GM23338 (cell line): ENCODE data around the gene GRIK4. TPM values are rescaled to one million over a fixed set of nuclear protein-coding genes. Genes with fewer than 3 reads are reported as not detected.

ENCODE experiments used
- ATAC-seq: fragments of 200-7000 bp; cut with Tn5 transposase; 3 replicates; pipeline ENCODE4 v1.9.1; 2020
- DNase-seq: peaks from one replicate; pipeline ENCODE4 v3.0.0-alpha.2; 2015; ENCODE audit warnings: low spot score
- H2AFZ ChIP-seq: fragments of 200-600 bp; sonication (generic); 2 replicates; pipeline ENCODE4 v1.8.0; 2016; ENCODE audit warnings: antibody characterized with exemption, mild to moderate bottlenecking, moderate library complexity
- H3F3A ChIP-seq: fragments of 200-600 bp; sonication (generic); replicated peaks from 2 replicates; pipeline ENCODE4 v1.8.0; 2017; ENCODE audit warnings: antibody characterized with exemption, mixed run types, low read depth
- H3K27ac ChIP-seq: fragments of 200-600 bp; sonication (generic); 2 replicates; pipeline ENCODE4 v1.6.1; 2016; ENCODE audit warnings: low read depth
- H3K27me3 ChIP-seq: fragments of 200-600 bp; sonication (generic); 2 replicates; pipeline ENCODE4 v1.8.0; 2016; ENCODE audit warnings: mild to moderate bottlenecking, mixed run types, moderate library complexity; ENCODE audit not compliant: insufficient read depth
- H3K36me3 ChIP-seq: fragments of 200-600 bp; sonication (generic); 2 replicates; pipeline ENCODE4 v1.8.0; 2016; ENCODE audit warnings: mild to moderate bottlenecking; ENCODE audit not compliant: insufficient read depth
- H3K4me1 ChIP-seq: fragments of 200-600 bp; sonication (generic); 2 replicates; pipeline ENCODE4 v1.8.0; 2016; ENCODE audit warnings: mild to moderate bottlenecking, moderate library complexity; ENCODE audit not compliant: insufficient read depth
- H3K4me2 ChIP-seq: fragments of 200-600 bp; sonication (generic); 2 replicates; pipeline ENCODE4 v1.7.1; 2017; ENCODE audit warnings: mixed run types
- H3K4me3 ChIP-seq: fragments of 200-600 bp; sonication (generic); 2 replicates; pipeline ENCODE4 v1.6.1; 2016; ENCODE audit warnings: mixed run types
- H3K79me2 ChIP-seq: fragments of 200-600 bp; sonication (generic); replicated peaks from 2 replicates; pipeline ENCODE4 v1.8.0; 2017; ENCODE audit warnings: mild to moderate bottlenecking; ENCODE audit not compliant: insufficient read depth
- H3K9me2 ChIP-seq: fragments of 200-600 bp; sonication (generic); 2 replicates; pipeline ENCODE4 v1.8.0; 2017; ENCODE audit not compliant: insufficient read depth
- H4K20me1 ChIP-seq: fragments of 200-600 bp; sonication (generic); replicated peaks from 2 replicates; pipeline ENCODE4 v1.8.0; 2017; ENCODE audit warnings: mild to moderate bottlenecking; ENCODE audit not compliant: insufficient read depth
- H3K27ac Mint-ChIP-seq: 2 replicates; pipeline ENCODE4 v1.8.0; 2020; ENCODE audit warnings: inconsistent platforms, mild to moderate bottlenecking, moderate library complexity, mixed read lengths
- H3K27me3 Mint-ChIP-seq: 3 replicates; pipeline ENCODE4 v1.8.0; 2022; ENCODE audit warnings: low read depth, mild to moderate bottlenecking, moderate library complexity, mixed read lengths, inconsistent platforms; ENCODE audit not compliant: insufficient read depth, poor library complexity
- H3K36me3 Mint-ChIP-seq: 3 replicates; pipeline ENCODE4 v1.8.0; 2021; ENCODE audit warnings: low read depth, mild to moderate bottlenecking, inconsistent platforms, moderate library complexity, mixed read lengths
- H3K4me1 Mint-ChIP-seq: 3 replicates; pipeline ENCODE4 v1.8.0; 2020; ENCODE audit warnings: mild to moderate bottlenecking, inconsistent platforms, mixed read lengths
- H3K4me3 Mint-ChIP-seq: 3 replicates; pipeline ENCODE4 v1.8.0; 2021; ENCODE audit warnings: moderate library complexity, mild to moderate bottlenecking, inconsistent platforms, mixed read lengths
- H3K9me3 Mint-ChIP-seq: 3 replicates; pipeline ENCODE4 v1.8.0; 2020; ENCODE audit warnings: moderate library complexity, mild to moderate bottlenecking, inconsistent platforms, mixed read lengths
- CREB1 ChIP-seq: fragments of 250-450 bp; sonication (Bioruptor Pico); IDR thresholded peaks from 2 replicates; pipeline ENCODE4 v1.5.0; 2020; ENCODE audit warnings: low read depth, mild to moderate bottlenecking, moderate library complexity
- EZH2 ChIP-seq: fragments of 200-600 bp; sonication (generic); IDR thresholded peaks from one replicate; pipeline ENCODE4 v1.8.0; 2017; ENCODE audit warnings: antibody characterized with exemption, mild to moderate bottlenecking, low read depth; ENCODE audit not compliant: unreplicated experiment
- EZH2phosphoT487 ChIP-seq: fragments of 200-600 bp; sonication (generic); IDR thresholded peaks from one replicate; pipeline ENCODE4 v1.8.1; 2018; ENCODE audit warnings: antibody characterized with exemption; ENCODE audit not compliant: unreplicated experiment
- NANOG ChIP-seq: IDR thresholded peaks from 2 replicates; pipeline ENCODE4 v1.6.1; 2016; ENCODE audit warnings: antibody characterized with exemption, borderline replicate concordance
- POLR2AphosphoS5 ChIP-seq: IDR thresholded peaks from 2 replicates; pipeline ENCODE4 v1.6.1; 2016; ENCODE audit warnings: antibody characterized with exemption, low read depth
- REST ChIP-seq: IDR thresholded peaks from one replicate; pipeline ENCODE4 v1.6.1; 2018; ENCODE audit warnings: antibody characterized with exemption; ENCODE audit not compliant: unreplicated experiment
- STAT1 ChIP-seq: IDR thresholded peaks from one replicate; pipeline ENCODE4 v1.6.1; 2016; ENCODE audit warnings: antibody characterized with exemption; ENCODE audit not compliant: unreplicated experiment
- ZNF114 ChIP-seq: fragments of 250-450 bp; sonication (Bioruptor Pico); IDR thresholded peaks from 2 replicates; pipeline ENCODE4 v1.5.0; 2020; ENCODE audit warnings: mild to moderate bottlenecking, moderate library complexity
- ZNF331 ChIP-seq: fragments of 250-450 bp; sonication (Bioruptor Pico); IDR thresholded peaks from 2 replicates; pipeline ENCODE4 v1.5.0; 2020; ENCODE audit warnings: low read depth, mild to moderate bottlenecking, moderate library complexity
- polyA plus RNA-seq: library from polyadenylated mRNA; unstranded; fragments of >200 nt; fragmentation: Nextera tagmentation; extraction: Ambion mirVana; gene quantifications from 2 replicates; pipeline ENCODE4 v1.2.1, GENCODE V29; 2016
- total RNA-seq: library from RNA; depleted of rRNA; stranded (reverse); fragments of >200 nt; shearing (Covaris generic); gene quantifications from 2 replicates; pipeline ENCODE4 v1.2.3, GENCODE V29; 2014
- TF ChIP-seq, protein P1 (sequence below): fragments of 250-450 bp; sonication (Bioruptor Pico); IDR thresholded peaks from 2 replicates; pipeline ENCODE4 v1.5.0; 2020; ENCODE audit warnings: mild to moderate bottlenecking, moderate library complexity
- TF ChIP-seq, protein P2 (sequence below), 2 experiments: fragments of 200-600 bp in 1 of 2; sonication (generic) in 1 of 2; conservative IDR thresholded peaks; 2 replicates each; pipeline versions ENCODE4 v1.5.1 to v1.6.1; 2016 to 2017; ENCODE audit warnings: antibody characterized with exemption in 2 of 2, low read depth in 2 of 2, mild to moderate bottlenecking in 2 of 2, moderate library complexity in 1 of 2
- TF ChIP-seq, protein P3 (sequence below): IDR thresholded peaks from 2 replicates; pipeline ENCODE4 v1.6.1; 2016; ENCODE audit warnings: antibody characterized with exemption

The GRIK4 gene
- total and polyA plus RNA-seq, 2 experiments from 2014 or later, result 0.63 to 2.2 TPM

DNA sequence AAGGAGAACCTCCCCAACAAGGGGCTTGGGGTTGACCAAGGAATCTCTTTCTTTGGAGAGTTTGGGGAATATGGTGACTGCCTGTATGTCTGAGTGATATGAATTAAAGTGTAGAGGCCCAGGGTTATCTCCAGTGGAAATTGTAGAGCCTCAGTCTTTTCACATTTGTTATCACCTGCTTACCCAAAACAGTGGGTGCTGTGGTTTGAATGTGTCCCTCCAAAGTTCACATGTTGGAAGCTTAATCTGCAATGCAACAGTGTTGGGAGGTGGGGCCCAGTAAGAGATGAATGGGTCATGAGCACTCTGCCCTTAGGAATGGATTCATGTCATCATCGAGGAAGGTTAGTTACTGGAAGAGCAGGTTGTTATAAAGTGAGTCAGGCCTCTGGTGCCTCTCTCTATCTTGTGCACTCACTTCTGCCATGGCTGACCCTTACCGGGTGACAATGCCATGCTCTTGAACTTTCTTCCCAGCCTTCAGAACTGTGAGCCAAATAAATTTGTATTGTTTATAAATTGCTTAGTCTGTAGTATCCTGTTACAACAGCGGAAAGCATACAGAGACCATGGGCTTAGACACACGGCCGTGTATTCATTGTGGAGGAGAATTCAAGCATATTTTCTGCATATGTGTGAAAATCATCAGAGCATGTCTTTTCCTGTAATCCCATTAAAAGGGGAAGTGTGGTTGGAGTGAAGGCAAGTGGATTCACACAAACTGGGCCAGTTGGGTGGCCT lies 398.3 kb downstream of the GRIK4 start (continued):
- TF ChIP-seq, protein P1, sequence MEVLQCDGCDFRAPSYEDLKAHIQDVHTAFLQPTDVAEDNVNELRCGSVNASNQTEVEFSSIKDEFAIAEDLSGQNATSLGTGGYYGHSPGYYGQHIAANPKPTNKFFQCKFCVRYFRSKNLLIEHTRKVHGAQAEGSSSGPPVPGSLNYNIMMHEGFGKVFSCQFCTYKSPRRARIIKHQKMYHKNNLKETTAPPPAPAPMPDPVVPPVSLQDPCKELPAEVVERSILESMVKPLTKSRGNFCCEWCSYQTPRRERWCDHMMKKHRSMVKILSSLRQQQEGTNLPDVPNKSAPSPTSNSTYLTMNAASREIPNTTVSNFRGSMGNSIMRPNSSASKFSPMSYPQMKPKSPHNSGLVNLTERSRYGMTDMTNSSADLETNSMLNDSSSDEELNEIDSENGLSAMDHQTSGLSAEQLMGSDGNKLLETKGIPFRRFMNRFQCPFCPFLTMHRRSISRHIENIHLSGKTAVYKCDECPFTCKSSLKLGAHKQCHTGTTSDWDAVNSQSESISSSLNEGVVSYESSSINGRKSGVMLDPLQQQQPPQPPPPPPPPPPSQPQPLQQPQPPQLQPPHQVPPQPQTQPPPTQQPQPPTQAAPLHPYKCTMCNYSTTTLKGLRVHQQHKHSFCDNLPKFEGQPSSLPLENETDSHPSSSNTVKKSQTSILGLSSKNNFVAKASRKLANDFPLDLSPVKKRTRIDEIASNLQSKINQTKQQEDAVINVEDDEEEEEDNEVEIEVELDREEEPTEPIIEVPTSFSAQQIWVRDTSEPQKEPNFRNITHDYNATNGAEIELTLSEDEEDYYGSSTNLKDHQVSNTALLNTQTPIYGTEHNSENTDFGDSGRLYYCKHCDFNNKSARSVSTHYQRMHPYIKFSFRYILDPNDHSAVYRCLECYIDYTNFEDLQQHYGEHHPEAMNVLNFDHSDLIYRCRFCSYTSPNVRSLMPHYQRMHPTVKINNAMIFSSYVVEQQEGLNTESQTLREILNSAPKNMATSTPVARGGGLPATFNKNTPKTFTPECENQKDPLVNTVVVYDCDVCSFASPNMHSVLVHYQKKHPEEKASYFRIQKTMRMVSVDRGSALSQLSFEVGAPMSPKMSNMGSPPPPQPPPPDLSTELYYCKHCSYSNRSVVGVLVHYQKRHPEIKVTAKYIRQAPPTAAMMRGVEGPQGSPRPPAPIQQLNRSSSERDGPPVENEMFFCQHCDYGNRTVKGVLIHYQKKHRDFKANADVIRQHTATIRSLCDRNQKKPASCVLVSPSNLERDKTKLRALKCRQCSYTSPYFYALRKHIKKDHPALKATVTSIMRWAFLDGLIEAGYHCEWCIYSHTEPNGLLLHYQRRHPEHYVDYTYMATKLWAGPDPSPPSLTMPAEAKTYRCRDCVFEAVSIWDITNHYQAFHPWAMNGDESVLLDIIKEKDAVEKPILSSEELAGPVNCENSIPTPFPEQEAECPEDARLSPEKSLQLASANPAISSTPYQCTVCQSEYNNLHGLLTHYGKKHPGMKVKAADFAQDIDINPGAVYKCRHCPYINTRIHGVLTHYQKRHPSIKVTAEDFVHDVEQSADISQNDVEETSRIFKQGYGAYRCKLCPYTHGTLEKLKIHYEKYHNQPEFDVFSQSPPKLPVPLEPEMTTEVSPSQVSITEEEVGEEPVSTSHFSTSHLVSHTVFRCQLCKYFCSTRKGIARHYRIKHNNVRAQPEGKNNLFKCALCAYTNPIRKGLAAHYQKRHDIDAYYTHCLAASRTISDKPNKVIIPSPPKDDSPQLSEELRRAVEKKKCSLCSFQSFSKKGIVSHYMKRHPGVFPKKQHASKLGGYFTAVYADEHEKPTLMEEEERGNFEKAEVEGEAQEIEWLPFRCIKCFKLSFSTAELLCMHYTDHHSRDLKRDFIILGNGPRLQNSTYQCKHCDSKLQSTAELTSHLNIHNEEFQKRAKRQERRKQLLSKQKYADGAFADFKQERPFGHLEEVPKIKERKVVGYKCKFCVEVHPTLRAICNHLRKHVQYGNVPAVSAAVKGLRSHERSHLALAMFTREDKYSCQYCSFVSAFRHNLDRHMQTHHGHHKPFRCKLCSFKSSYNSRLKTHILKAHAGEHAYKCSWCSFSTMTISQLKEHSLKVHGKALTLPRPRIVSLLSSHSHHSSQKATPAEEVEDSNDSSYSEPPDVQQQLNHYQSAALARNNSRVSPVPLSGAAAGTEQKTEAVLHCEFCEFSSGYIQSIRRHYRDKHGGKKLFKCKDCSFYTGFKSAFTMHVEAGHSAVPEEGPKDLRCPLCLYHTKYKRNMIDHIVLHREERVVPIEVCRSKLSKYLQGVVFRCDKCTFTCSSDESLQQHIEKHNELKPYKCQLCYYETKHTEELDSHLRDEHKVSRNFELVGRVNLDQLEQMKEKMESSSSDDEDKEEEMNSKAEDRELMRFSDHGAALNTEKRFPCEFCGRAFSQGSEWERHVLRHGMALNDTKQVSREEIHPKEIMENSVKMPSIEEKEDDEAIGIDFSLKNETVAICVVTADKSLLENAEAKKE (CRISPR knock-in tag), result no peak
- no peak for TF ChIP-seq STAT1

DNA sequence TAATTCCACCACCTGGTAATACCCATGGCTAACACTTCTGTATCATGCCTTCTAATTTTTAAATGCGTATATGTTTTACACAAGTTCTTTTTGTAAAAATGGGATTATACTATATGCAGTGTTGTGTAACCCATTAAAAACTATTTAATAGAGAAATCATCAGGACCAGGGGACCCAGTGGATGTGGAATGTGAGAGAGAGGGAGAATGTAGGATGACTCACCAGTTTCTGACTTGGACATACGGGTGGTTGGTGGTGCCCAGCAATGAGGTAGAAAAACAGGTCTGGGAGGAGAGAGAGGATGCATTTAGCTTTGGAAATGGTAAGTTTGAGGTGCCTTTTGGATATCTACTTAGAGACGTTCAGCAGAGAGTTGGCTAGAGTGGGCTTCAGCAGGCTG lies 400.4 kb downstream of the GRIK4 start:
- ATAC-seq, result no peak
- no peak overlapping the region for H3K4me3 ChIP-seq
- no peak for DNase-seq
- H3K9me2 ChIP-seq, result no peaks in the 10 kb centered on the region
- no peak overlapping the region for H3K27ac Mint-ChIP-seq
- H3F3A ChIP-seq, result no peaks in the 10 kb centered on the region
- no peaks in the 10 kb centered on the region for H3K79me2 ChIP-seq
- no peaks in the 10 kb centered on the region for H3K36me3 ChIP-seq
- no peaks in the 10 kb centered on the region for H3K4me1 ChIP-seq
- H3K9me3 Mint-ChIP-seq, result no peaks in the 10 kb centered on the region
- H3K36me3 Mint-ChIP-seq, result 0 out of 3 replicates have a peak, but pooled peaks cover 3% of the 10 kb centered on the region
- H3K4me1 Mint-ChIP-seq, result peaks cover 8% of the 10 kb centered on the region
- no peaks in the 10 kb centered on the region for H4K20me1 ChIP-seq
- no peak overlapping the region for H2AFZ ChIP-seq
- peaks cover 2% of the 10 kb centered on the region for H3K27me3 Mint-ChIP-seq
- H3K4me2 ChIP-seq, result no peak overlapping the region
- H3K27me3 ChIP-seq, result no peaks in the 10 kb centered on the region
- H3K27ac ChIP-seq, result no peak overlapping the region
- H3K4me3 Mint-ChIP-seq, result no peak overlapping the region; the same call in 2 of the 3 replicates
- no peak for TF ChIP-seq NANOG
- TF ChIP-seq, protein P2, sequence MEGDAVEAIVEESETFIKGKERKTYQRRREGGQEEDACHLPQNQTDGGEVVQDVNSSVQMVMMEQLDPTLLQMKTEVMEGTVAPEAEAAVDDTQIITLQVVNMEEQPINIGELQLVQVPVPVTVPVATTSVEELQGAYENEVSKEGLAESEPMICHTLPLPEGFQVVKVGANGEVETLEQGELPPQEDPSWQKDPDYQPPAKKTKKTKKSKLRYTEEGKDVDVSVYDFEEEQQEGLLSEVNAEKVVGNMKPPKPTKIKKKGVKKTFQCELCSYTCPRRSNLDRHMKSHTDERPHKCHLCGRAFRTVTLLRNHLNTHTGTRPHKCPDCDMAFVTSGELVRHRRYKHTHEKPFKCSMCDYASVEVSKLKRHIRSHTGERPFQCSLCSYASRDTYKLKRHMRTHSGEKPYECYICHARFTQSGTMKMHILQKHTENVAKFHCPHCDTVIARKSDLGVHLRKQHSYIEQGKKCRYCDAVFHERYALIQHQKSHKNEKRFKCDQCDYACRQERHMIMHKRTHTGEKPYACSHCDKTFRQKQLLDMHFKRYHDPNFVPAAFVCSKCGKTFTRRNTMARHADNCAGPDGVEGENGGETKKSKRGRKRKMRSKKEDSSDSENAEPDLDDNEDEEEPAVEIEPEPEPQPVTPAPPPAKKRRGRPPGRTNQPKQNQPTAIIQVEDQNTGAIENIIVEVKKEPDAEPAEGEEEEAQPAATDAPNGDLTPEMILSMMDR (conservative IDR thresholded peaks at IDR 0.05; ENCODE audit: low read depth in 2 of 2), result no peak
- no peak for TF ChIP-seq ZNF114 (CRISPR knock-in tag)
- no peak for TF ChIP-seq POLR2AphosphoS5
- TF ChIP-seq ZNF331, result no peak
- no peak for TF ChIP-seq REST
- TF ChIP-seq CREB1 (CRISPR knock-in tag), result no peak
- no peak for TF ChIP-seq EZH2
- TF ChIP-seq, protein P3, sequence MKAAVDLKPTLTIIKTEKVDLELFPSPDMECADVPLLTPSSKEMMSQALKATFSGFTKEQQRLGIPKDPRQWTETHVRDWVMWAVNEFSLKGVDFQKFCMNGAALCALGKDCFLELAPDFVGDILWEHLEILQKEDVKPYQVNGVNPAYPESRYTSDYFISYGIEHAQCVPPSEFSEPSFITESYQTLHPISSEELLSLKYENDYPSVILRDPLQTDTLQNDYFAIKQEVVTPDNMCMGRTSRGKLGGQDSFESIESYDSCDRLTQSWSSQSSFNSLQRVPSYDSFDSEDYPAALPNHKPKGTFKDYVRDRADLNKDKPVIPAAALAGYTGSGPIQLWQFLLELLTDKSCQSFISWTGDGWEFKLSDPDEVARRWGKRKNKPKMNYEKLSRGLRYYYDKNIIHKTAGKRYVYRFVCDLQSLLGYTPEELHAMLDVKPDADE, result no peak
- TF ChIP-seq STAT1, result no peak
- TF ChIP-seq EZH2phosphoT487, result no peak
